ENCODE data around the gene FAM163B.

Gene FAM163B

GRCh38 chr9:133543772-133544467 lies 65.3 kb downstream of the FAM163B start:
- Histone ChIP-seq H2AK5ac (ENCODE audit: low read length) (no peak overlapping the region), H2BK12ac (ENCODE audit: low read length) (no peak overlapping the region), H3K23ac (ENCODE audit: low read length) (no peak overlapping the region), H3K18ac (ENCODE audit: low read length) (no peak overlapping the region), H3K27me3 (ENCODE audit: insufficient read depth, low read length) (no peaks in the 10 kb centered on the region), H3K27ac (ENCODE audit: low read depth, low read length) (no peak overlapping the region), H3K79me2 (ENCODE audit: control insufficient read depth, insufficient read depth, low read length, poor library complexity) (no peaks in the 10 kb centered on the region), H3K14ac (ENCODE audit: low read length) (no peak overlapping the region), H4K91ac (ENCODE audit: low read depth, low read length) (no peak overlapping the region), H2AFZ (ENCODE audit: insufficient read depth, low read length, poor library complexity) (no peak overlapping the region), H4K8ac (ENCODE audit: low read depth, low read length) (no peak overlapping the region), H2BK120ac (ENCODE audit: insufficient read depth, low read length, poor library complexity) (no peak overlapping the region), H2BK5ac (ENCODE audit: low read depth, low read length, poor library complexity) (no peak overlapping the region), H4K12ac (ENCODE audit: low read depth, low read length) (no peak overlapping the region), H3K9ac (ENCODE audit: low read length) (no peak overlapping the region), H3K4me3 (ENCODE audit: low read depth, low read length) (no peak overlapping the region), H3K36me3 (ENCODE audit: control insufficient read depth in 1 of 2, insufficient read depth in 2 of 2, low read length in 2 of 2) (peaks cover 26 to 40% of the 10 kb centered on the region in 2 experiments), H3K79me1 (ENCODE audit: low read length) (peaks cover 3% of the 10 kb centered on the region), H3K9me3 (ENCODE audit: insufficient read depth, low read depth, low read length) (peaks cover 4% of the 10 kb centered on the region), H3K4me1 (ENCODE audit: control insufficient read depth in 1 of 2, insufficient read depth in 2 of 2, low read length in 2 of 2) (peaks cover 29 to 37% of the 10 kb centered on the region in 2 experiments), H3K4me2 (ENCODE audit: low read length) (no peak overlapping the region), H3K4ac (ENCODE audit: low read depth, low read length) (no peak overlapping the region)
- no peak for DNase-seq
- WGBS (ENCODE audit: extremely low coverage, insufficient coverage, insufficient read length): no CpG with 5 or more reads among the region's 16 CpGs

DNA sequence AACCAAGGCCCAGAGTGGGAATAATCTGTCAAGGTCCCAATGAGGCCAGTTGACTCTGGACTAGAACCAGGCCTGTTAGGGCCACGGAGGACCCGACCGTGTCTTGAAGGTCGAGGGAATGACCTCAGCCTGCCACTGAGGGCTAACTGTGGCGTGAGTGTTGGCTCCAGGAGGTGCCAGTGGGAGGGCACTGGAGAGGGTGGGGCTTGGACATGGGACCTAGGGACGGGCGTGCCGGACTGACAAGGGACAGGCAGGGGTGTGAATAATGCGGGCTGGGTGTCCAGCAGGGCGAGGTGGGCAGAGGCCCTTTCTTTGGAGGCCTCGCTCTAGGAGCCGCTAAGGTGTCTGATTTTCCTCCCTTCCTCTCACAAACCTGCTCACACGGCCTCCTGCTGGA lies 67.2 kb downstream of the FAM163B start:
- H3K79me1 ChIP-seq (ENCODE audit: low read length): peaks cover 3% of the 10 kb centered on the region
- no peak overlapping the region for H3K14ac ChIP-seq (ENCODE audit: low read length)
- peaks cover 20 to 35% of the 10 kb centered on the region in 2 experiments for H3K36me3 ChIP-seq (ENCODE audit: control insufficient read depth in 1 of 2, insufficient read depth in 2 of 2, low read length in 2 of 2)
- peaks cover 5% of the 10 kb centered on the region for H3K9me3 ChIP-seq (ENCODE audit: insufficient read depth, low read depth, low read length)
- H3K79me2 ChIP-seq (ENCODE audit: control insufficient read depth, insufficient read depth, low read length, poor library complexity): no peaks in the 10 kb centered on the region
- no peak overlapping the region for H3K23ac ChIP-seq (ENCODE audit: low read length)
- no peak overlapping the region for H3K4me3 ChIP-seq (ENCODE audit: low read depth, low read length)
- H3K27me3 ChIP-seq (ENCODE audit: insufficient read depth, low read length): no peaks in the 10 kb centered on the region
- no peak overlapping the region for H3K18ac ChIP-seq (ENCODE audit: low read length)
- DNase-seq: no peak
- H3K4me2 ChIP-seq (ENCODE audit: low read length): no peak overlapping the region
- peaks cover 31 to 37% of the 10 kb centered on the region in 2 experiments for H3K4me1 ChIP-seq (ENCODE audit: control insufficient read depth in 1 of 2, insufficient read depth in 2 of 2, low read length in 2 of 2)
- no peak overlapping the region for H3K27ac ChIP-seq (ENCODE audit: low read depth, low read length)
- no peak overlapping the region for H2BK120ac ChIP-seq (ENCODE audit: insufficient read depth, low read length, poor library complexity)
- H2BK12ac ChIP-seq (ENCODE audit: low read length): no peak overlapping the region
- H4K12ac ChIP-seq (ENCODE audit: low read depth, low read length): no peak overlapping the region
- no CpG with 5 or more reads among the region's 13 CpGs for WGBS (ENCODE audit: extremely low coverage, insufficient coverage, insufficient read length)
- H3K4ac ChIP-seq (ENCODE audit: low read depth, low read length): no peak overlapping the region
- H2AFZ ChIP-seq (ENCODE audit: insufficient read depth, low read length, poor library complexity): no peak overlapping the region
- no peak overlapping the region for H3K9ac ChIP-seq (ENCODE audit: low read length)
- no peak overlapping the region for H4K91ac ChIP-seq (ENCODE audit: low read depth, low read length)
- no peak overlapping the region for H2AK5ac ChIP-seq (ENCODE audit: low read length)
- H4K8ac ChIP-seq (ENCODE audit: low read depth, low read length): no peak overlapping the region
- H2BK5ac ChIP-seq (ENCODE audit: low read depth, low read length, poor library complexity): no peak overlapping the region

DNA sequence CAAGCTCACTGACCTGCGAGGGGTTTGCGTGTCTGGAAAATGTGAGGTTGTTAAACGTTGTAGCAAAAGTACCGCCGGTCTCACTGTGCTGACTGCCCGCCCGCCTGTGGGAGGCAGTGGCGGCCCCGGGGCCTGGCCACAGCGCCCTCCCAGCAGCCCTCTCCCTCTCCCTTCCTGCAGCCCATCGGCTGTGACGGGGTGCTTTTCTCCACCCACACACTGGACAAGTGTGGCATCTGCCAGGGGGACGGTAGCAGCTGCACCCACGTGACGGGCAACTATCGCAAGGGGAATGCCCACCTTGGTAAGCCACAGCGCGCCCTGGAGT lies 68.5 kb downstream of the FAM163B start:
- no CpG with 5 or more reads among the region's 18 CpGs for WGBS (ENCODE audit: extremely low coverage, insufficient coverage, insufficient read length)
- no peak overlapping the region for H2BK5ac ChIP-seq (ENCODE audit: low read depth, low read length, poor library complexity)
- H3K18ac ChIP-seq (ENCODE audit: low read length): no peak overlapping the region
- DNase-seq: no peak
- peak overlapping the region; percentile 41 for H4K91ac ChIP-seq (ENCODE audit: low read depth, low read length)
- no peak overlapping the region for H2BK120ac ChIP-seq (ENCODE audit: insufficient read depth, low read length, poor library complexity)
- no peak overlapping the region for H4K12ac ChIP-seq (ENCODE audit: low read depth, low read length)
- peak overlapping the region; percentile 12 for H2BK12ac ChIP-seq (ENCODE audit: low read length)
- H4K8ac ChIP-seq (ENCODE audit: low read depth, low read length): peak overlapping the region; percentile 15
- H3K79me2 ChIP-seq (ENCODE audit: control insufficient read depth, insufficient read depth, low read length, poor library complexity): no peaks in the 10 kb centered on the region
- no peaks in the 10 kb centered on the region for H3K27me3 ChIP-seq (ENCODE audit: insufficient read depth, low read length)
- peaks cover 25 to 26% of the 10 kb centered on the region in 2 experiments for H3K4me1 ChIP-seq (ENCODE audit: control insufficient read depth in 1 of 2, insufficient read depth in 2 of 2, low read length in 2 of 2)
- H2AFZ ChIP-seq (ENCODE audit: insufficient read depth, low read length, poor library complexity): no peak overlapping the region
- peaks cover 19 to 28% of the 10 kb centered on the region in 2 experiments for H3K36me3 ChIP-seq (ENCODE audit: control insufficient read depth in 1 of 2, insufficient read depth in 2 of 2, low read length in 2 of 2)
- no peak overlapping the region for H3K4ac ChIP-seq (ENCODE audit: low read depth, low read length)
- H3K4me3 ChIP-seq (ENCODE audit: low read depth, low read length): no peak overlapping the region
- no peak overlapping the region for H3K27ac ChIP-seq (ENCODE audit: low read depth, low read length)
- no peak overlapping the region for H2AK5ac ChIP-seq (ENCODE audit: low read length)
- H3K9ac ChIP-seq (ENCODE audit: low read length): no peak overlapping the region
- H3K9me3 ChIP-seq (ENCODE audit: insufficient read depth, low read depth, low read length): peaks cover 5% of the 10 kb centered on the region
- H3K79me1 ChIP-seq (ENCODE audit: low read length): no peaks in the 10 kb centered on the region
- no peak overlapping the region for H3K23ac ChIP-seq (ENCODE audit: low read length)
- H3K14ac ChIP-seq (ENCODE audit: low read length): peak overlapping the region; percentile 21
- H3K4me2 ChIP-seq (ENCODE audit: low read length): no peak overlapping the region

- H2AK5ac ChIP-seq (ENCODE audit: low read length): no peak overlapping the region
- DNase-seq: peak in 1 of 2 donors; percentile 1
- no peak overlapping the region for H4K12ac ChIP-seq (ENCODE audit: low read depth, low read length)
- H2BK120ac ChIP-seq (ENCODE audit: insufficient read depth, low read length, poor library complexity): peak overlapping the region; percentile 19
- no CpG with 5 or more reads among the region's 22 CpGs for WGBS (ENCODE audit: extremely low coverage, insufficient coverage, insufficient read length)
- H3K4me2 ChIP-seq (ENCODE audit: low read length): no peak overlapping the region
- no peak overlapping the region for H3K4ac ChIP-seq (ENCODE audit: low read depth, low read length)
- peaks cover 5% of the 10 kb centered on the region for H3K9me3 ChIP-seq (ENCODE audit: insufficient read depth, low read depth, low read length)
- H4K8ac ChIP-seq (ENCODE audit: low read depth, low read length): peak overlapping the region; percentile 17
- no peaks in the 10 kb centered on the region for H3K27me3 ChIP-seq (ENCODE audit: insufficient read depth, low read length)
- H3K4me3 ChIP-seq (ENCODE audit: low read depth, low read length): no peak overlapping the region
- H3K9ac ChIP-seq (ENCODE audit: low read length): no peak overlapping the region
- H3K14ac ChIP-seq (ENCODE audit: low read length): peak overlapping the region; percentile 33
- no peak overlapping the region for H3K27ac ChIP-seq (ENCODE audit: low read depth, low read length)
- no peak overlapping the region for H2AFZ ChIP-seq (ENCODE audit: insufficient read depth, low read length, poor library complexity)
- peak overlapping the region; percentile 42 for H3K18ac ChIP-seq (ENCODE audit: low read length)
- no peak overlapping the region for H2BK5ac ChIP-seq (ENCODE audit: low read depth, low read length, poor library complexity)
- peak overlapping the region; percentile 69 for H4K91ac ChIP-seq (ENCODE audit: low read depth, low read length)
- no peaks in the 10 kb centered on the region for H3K79me2 ChIP-seq (ENCODE audit: control insufficient read depth, insufficient read depth, low read length, poor library complexity)
- peaks cover 19 to 28% of the 10 kb centered on the region in 2 experiments for H3K36me3 ChIP-seq (ENCODE audit: control insufficient read depth in 1 of 2, insufficient read depth in 2 of 2, low read length in 2 of 2)
- no peaks in the 10 kb centered on the region for H3K79me1 ChIP-seq (ENCODE audit: low read length)
- H2BK12ac ChIP-seq (ENCODE audit: low read length): peak overlapping the region; percentile 12
- peaks cover 21 to 23% of the 10 kb centered on the region in 2 experiments for H3K4me1 ChIP-seq (ENCODE audit: control insufficient read depth in 1 of 2, insufficient read depth in 2 of 2, low read length in 2 of 2)
- H3K23ac ChIP-seq (ENCODE audit: low read length): no peak overlapping the region
These were observed 69.0 kb downstream of the FAM163B start for GRCh38 chr9:133539991-133540697.

Measured in trophoblast cell (in vitro differentiated cells and primary cell).